Right lobe of liver (tissue), 4 donors: ENCODE data around the gene TLE1.

Experiments
- CTCF ChIP-seq, 4 donors: fragments of 200-600 bp in 3 of 4; fragments of 450-650 bp in 1 of 4; IDR thresholded peaks; one replicate each; pipeline versions ENCODE4 v1.5.1 to v1.8.0; 2016 to 2022; ENCODE audit warnings: antibody characterized with exemption in 4 of 4, mild to moderate bottlenecking in 2 of 4
- POLR2A ChIP-seq: fragments of 450-650 bp; IDR thresholded peaks from one replicate; pipeline ENCODE4 v1.6.1; 2017; ENCODE audit warnings: antibody characterized with exemption, mild to moderate bottlenecking
- donor health status: DM: no; HTN: no; CAD: no.
- donor health status: DM: no; HTN: no; CAD: no.
- donor health status: DM: no; HTN: yes; CAD: no.

GRCh38 chr9:81601639-81602623 lies 87.4 kb downstream of the TLE1 start:
- TF ChIP-seq CTCF (IDR thresholded peaks at IDR 0.05) (no peak), POLR2A (no peak)
